Measurements from ENCODE around the gene MAK. TPM values are rescaled to one million over a fixed set of nuclear protein-coding genes. Genes with fewer than 3 reads are reported as not detected.
A peak's percentile ranks its signal among the peaks of the same experiment; 100 is the strongest.
"Not testable (repeated sequence)": the region's sequence is repeated elsewhere in the genome, so short reads cannot be mapped to it uniquely, and the experiment has no call there.

The MAK gene
- total and polyA plus RNA-seq, 2 of the 13 experiments (the other 11 are each of a cell fraction or from before 2014, with no cell fraction given) = 0.04 TPM; not detected in 1

GRCh38 chr6:10853849-10854300 lies 15.5 kb upstream of the MAK start:
- CTCF ChIA-PET (ENCODE audit: low intra/inter-chr PET ratio, low total read pairs); intact Hi-C loops (cut with micrococcal nuclease; ENCODE audit: unreplicated experiment); H3K9ac ChIP-seq (ENCODE audit: insufficient read depth, low read depth, low read length); FAIRE-seq; DNase-seq (ENCODE audit: low spot score); H3K4me2 ChIP-seq (ENCODE audit: low read depth, low read length); H3K4me3 ChIP-seq (replicated peaks in 1 of 3; ENCODE audit: insufficient read depth in 1 of 3, low read depth in 2 of 3, low read length in 3 of 3); H2AFZ ChIP-seq (ENCODE audit: low read length); H3K27ac ChIP-seq (ENCODE audit: extremely low read length, insufficient read depth, low read length); H4K20me1 ChIP-seq (ENCODE audit: insufficient read depth, low read length); in situ Hi-C loops (cut with HindIII; ENCODE audit: extremely low pct_ligation_motif_present, low pct_unique_long_range_greater_than_20kb); BruUV-seq (replicated peaks); H3K36me3 ChIP-seq (replicated peaks in 1 of 2; ENCODE audit: control insufficient read depth in 1 of 2, insufficient read depth in 2 of 2, low read length in 2 of 2); H3K4me1 ChIP-seq (ENCODE audit: insufficient read depth, low read length); POLR2A ChIA-PET; H3K27me3 ChIP-seq (ENCODE audit: control insufficient read depth in 1 of 2, insufficient read depth in 2 of 2, low read length in 2 of 2); H3K79me2 ChIP-seq (ENCODE audit: insufficient read depth, low read length); ATAC-seq; TF ChIP-seq SOX13, SOX6 (IDR thresholded peaks at IDR 0.05): not testable (repeated sequence)
- WGBS (ENCODE audit: low lambda C conversion rate) = 12% methylated on average over 6 of the region's 6 CpGs
- H3K9me3 ChIP-seq (ENCODE audit: low read length) = peaks cover 14% of the 10 kb centered on the region; the same call in 1 of the 2 replicates
- peak; percentile 40 for TF ChIP-seq HNF4A (CRISPR knock-in tag; IDR thresholded peaks at IDR 0.05)
- peak; percentile 57 for TF ChIP-seq SOX5 (CRISPR knock-in tag; IDR thresholded peaks at IDR 0.05; ENCODE audit: borderline replicate concordance)
- peak in 1 of 2 experiments; percentile 84; a peak in 2 of 4 replicates for TF ChIP-seq SOX13 (CRISPR knock-in tag; conservative IDR thresholded peaks at IDR 0.05 in 1 of 2, IDR thresholded peaks at IDR 0.05 in 1 of 2)
- TF ChIP-seq TCF7 (IDR thresholded peaks at IDR 0.05; ENCODE audit: low read depth) = 0 out of 2 replicates have a peak, but pooled peaks have one; percentile 11
- peak; percentile 71 for TF ChIP-seq SOX6 (CRISPR knock-in tag; IDR thresholded peaks at IDR 0.05)
- 0 out of 2 replicates have a peak, but pooled peaks have one; percentile 22 for TF ChIP-seq NCOR1 (IDR thresholded peaks at IDR 0.05; ENCODE audit: borderline replicate concordance, low read length)

- Histone ChIP-seq H3K79me2 (ENCODE audit: insufficient read depth, low read length) (no peaks in the 10 kb centered on the region), H3K4me2 (ENCODE audit: low read depth, low read length) (no peak overlapping the region), H2AFZ (ENCODE audit: low read length) (no peak overlapping the region), H3K4me3 (replicated peaks in 1 of 3; ENCODE audit: insufficient read depth in 1 of 3, low read depth in 2 of 3, low read length in 3 of 3) (no peak overlapping the region), H3K9ac (ENCODE audit: insufficient read depth, low read depth, low read length) (no peak overlapping the region), H3K27me3 (ENCODE audit: control insufficient read depth in 1 of 2, insufficient read depth in 2 of 2, low read length in 2 of 2) (no peaks in the 10 kb centered on the region; a peak in 1 of 5 replicates), H4K20me1 (ENCODE audit: insufficient read depth, low read length) (no peaks in the 10 kb centered on the region), H3K9me3 (ENCODE audit: low read length) (peaks cover 14% of the 10 kb centered on the region; the same call in 1 of the 2 replicates), H3K36me3 (replicated peaks in 1 of 2; ENCODE audit: control insufficient read depth in 1 of 2, insufficient read depth in 2 of 2, low read length in 2 of 2) (no peaks in the 10 kb centered on the region), H3K27ac (ENCODE audit: extremely low read length, insufficient read depth, low read length) (no peak overlapping the region), H3K4me1 (ENCODE audit: insufficient read depth, low read length) (no peaks in the 10 kb centered on the region)
- in situ Hi-C loops (cut with HindIII; ENCODE audit: extremely low pct_ligation_motif_present, low pct_unique_long_range_greater_than_20kb) (no loop called here), intact Hi-C loops (cut with micrococcal nuclease; ENCODE audit: unreplicated experiment) (no loop called here)
- no peak for DNase-seq (ENCODE audit: low spot score)
- BruUV-seq (replicated peaks) = no TSS peak
- TF ChIP-seq CSRNP2 (CRISPR knock-in tag; conservative IDR thresholded peaks at IDR 0.05; ENCODE audit: low read depth) = no peak
- TF ChIP-seq HOXA9 (CRISPR knock-in tag; IDR thresholded peaks at IDR 0.05; ENCODE audit: borderline replicate concordance) = no peak
- no peak for TF ChIP-seq DBP (CRISPR knock-in tag; IDR thresholded peaks at IDR 0.05; ENCODE audit: not compliant biosample characterization)
- no peak for TF ChIP-seq MLXIP (CRISPR knock-in tag; IDR thresholded peaks at IDR 0.05; ENCODE audit: borderline replicate concordance)
- FAIRE-seq = no peak
- WGBS (ENCODE audit: low lambda C conversion rate) = 33% methylated on average over 11 of the region's 11 CpGs
- no peak for ATAC-seq
- ChIA-PET POLR2A (interaction anchor here (0.6 kb wide), 1 partner anchor 20 kb away, joined by 3 read pairs; no protein-coding TSS in a partner anchor), CTCF (ENCODE audit: low intra/inter-chr PET ratio, low total read pairs) (no interaction called here)
Measured at GRCh38 chr6:10852361-10852960, 14.1 kb upstream of the MAK start.
